GM12865 (cell line): ENCODE results near the gene JMJD1C.
"Not testable (repeated sequence)": the region's sequence is repeated elsewhere in the genome, so short reads cannot be mapped to it uniquely, and the experiment has no call there.

Experiments used
- DNase-seq: peaks from one replicate; pipeline ENCODE4 v3.0.0; 2010; ENCODE audit warnings: low read depth
- H3K4me3 ChIP-seq: 2 replicates; pipeline ENCODE4 v1.5.1; 2011; ENCODE audit warnings: mild to moderate bottlenecking, low read depth, low read length, control low read depth
- CTCF ChIP-seq: IDR thresholded peaks from 2 replicates; pipeline ENCODE4 v1.5.1; 2011; ENCODE audit warnings: low read length, control low read depth, low read depth, inconsistent platforms; ENCODE audit not compliant: insufficient read depth; ENCODE audit errors: missing control alignments

The JMJD1C gene

GRCh38 chr10:63164166-63164623 is 301.6 kb downstream of the JMJD1C start:
- H3K4me3 ChIP-seq = no peak overlapping the region
- no peak for TF ChIP-seq CTCF
- DNase-seq = no peak

GRCh38 chr10:63161592-63161991 is 304.2 kb downstream of the JMJD1C start:
- DNase-seq = no peak
- no peak for TF ChIP-seq CTCF
- no peak overlapping the region for H3K4me3 ChIP-seq

GRCh38 chr10:63157845-63158624 is 307.7 kb downstream of the JMJD1C start:
- DNase-seq = peak; percentile 93
- H3K4me3 ChIP-seq = no peak overlapping the region
- peak; percentile 67 for TF ChIP-seq CTCF

GRCh38 chr10:63156236-63156635 is 309.5 kb downstream of the JMJD1C start:
- TF ChIP-seq CTCF = no peak
- DNase-seq = no peak
- H3K4me3 ChIP-seq = no peak overlapping the region

GRCh38 chr10:63155388-63156020 is 310.3 kb downstream of the JMJD1C start:
- DNase-seq = no peak
- TF ChIP-seq CTCF = no peak
- H3K4me3 ChIP-seq = no peak overlapping the region

- H3K4me3 ChIP-seq = no peak overlapping the region
- DNase-seq = no peak
- no peak for TF ChIP-seq CTCF
Measured at GRCh38 chr10:63154546-63155387, 311.0 kb downstream of the JMJD1C start.

GRCh38 chr10:63153868-63154545 is 311.8 kb downstream of the JMJD1C start:
- H3K4me3 ChIP-seq, DNase-seq: not testable (repeated sequence)
